Thoracic aorta (tissue), 2 donors: ENCODE results near the gene ZNF24. TPM values are rescaled to one million over a fixed set of nuclear protein-coding genes. Genes with fewer than 3 reads are reported as not detected.

Experiments
- ATAC-seq: fragments of 150-250 bp; one replicate; pipeline ENCODE4 v1.8.0; 2017; ENCODE audit warnings: low read depth; ENCODE audit not compliant: insufficient number of reproducible peaks, low FRiP score
- DNase-seq: peaks from one replicate; pipeline ENCODE4 v3.0.0-alpha.2; 2020; ENCODE audit warnings: low spot score
- H3K27ac ChIP-seq, 2 donors: fragments of 200-600 bp; sonication (generic); 1 replicate in 1 of 2; 2 replicates in 1 of 2; pipeline ENCODE4 v1.5.1; 2016; ENCODE audit warnings: mild to moderate bottlenecking in 2 of 2, moderate library complexity in 2 of 2
- H3K27me3 ChIP-seq: fragments of 200-600 bp; sonication (generic); replicated peaks from 2 replicates; pipeline ENCODE4 v1.6.0; 2016; ENCODE audit warnings: mild to moderate bottlenecking; ENCODE audit not compliant: insufficient read depth
- H3K36me3 ChIP-seq: fragments of 200-600 bp; sonication (generic); one replicate; pipeline ENCODE4 v1.5.1; 2016
- H3K4me1 ChIP-seq, 2 donors: fragments of 200-600 bp; sonication (generic); 1 replicate in 1 of 2; 2 replicates in 1 of 2; pipeline versions ENCODE4 v1.5.1 to v1.6.0; 2016; ENCODE audit warnings: low read depth in 2 of 2, mild to moderate bottlenecking in 1 of 2; ENCODE audit not compliant: control insufficient read depth in 1 of 2
- H3K4me3 ChIP-seq: fragments of 200-600 bp; sonication (generic); 2 replicates; pipeline ENCODE4 v1.5.1; 2016; ENCODE audit warnings: mild to moderate bottlenecking
- H3K9me3 ChIP-seq: fragments of 200-600 bp; sonication (generic); 2 replicates; pipeline ENCODE4 v1.5.1; 2016
- CTCF ChIP-seq: fragments of 200-600 bp; sonication (generic); IDR thresholded peaks from one replicate; pipeline ENCODE4 v1.5.1; 2019; ENCODE audit warnings: antibody characterized with exemption
- total RNA-seq, 2 donors: library from RNA; depleted of rRNA; stranded (reverse); fragments of >200 nt; gene quantifications; one replicate each; pipeline versions ENCODE4 v1.1.0 to v1.2.3, GENCODE V29; 2016

Gene ZNF24
- total RNA-seq, 2 donors from 2014 or later: 26.1 to 40.8 TPM

GRCh38 chr18:35296060-35296459 is 48.2 kb downstream of the ZNF24 start:
- Histone ChIP-seq H3K9me3 (peaks cover 6% of the 10 kb centered on the region), H3K4me3 (no peak overlapping the region), H3K36me3 (peaks cover 9% of the 10 kb centered on the region), H3K27ac (no peak overlapping the region), H3K4me1 (peaks cover 0 to 10% of the 10 kb centered on the region in 2 donors), H3K27me3 (no peaks in the 10 kb centered on the region)
- ATAC-seq: no peak
- TF ChIP-seq CTCF: no peak
- no peak for DNase-seq

- Histone ChIP-seq H3K9me3 (no peaks in the 10 kb centered on the region), H3K4me1 (peaks cover 0 to 41% of the 10 kb centered on the region in 2 donors), H3K27ac (no peak overlapping the region), H3K36me3 (no peaks in the 10 kb centered on the region), H3K4me3 (peak overlapping the region; percentile 87), H3K27me3 (no peaks in the 10 kb centered on the region)
- TF ChIP-seq CTCF: no peak
- DNase-seq (no peak), ATAC-seq (no peak)
Observed at GRCh38 chr18:35291166-35291565, 53.1 kb downstream of the ZNF24 start.

GRCh38 chr18:35290094-35290735 is 54.0 kb downstream of the ZNF24 start, which contains the start of gene ZSCAN30:
Gene ZSCAN30 (minus strand): TSS chr18:35290229. CDS start chr18:35264352, 25,877 bp downstream.
- peak; percentile 93 for ATAC-seq
- H3K4me3 ChIP-seq: peak within 1 kb of the TSS; percentile 87
- no peak for TF ChIP-seq CTCF
- H3K27ac ChIP-seq: peak within 1 kb of the TSS; percentile 58 to 76
- H3K4me1 ChIP-seq: peaks cover 0 to 41% of the 10 kb centered on the region in 2 donors
- no peaks in the 10 kb centered on the region for H3K9me3 ChIP-seq
- H3K27me3 ChIP-seq: no peaks in the 10 kb centered on the region
- peak; percentile 75 for DNase-seq
- no peaks in the 10 kb centered on the region for H3K36me3 ChIP-seq

- H3K36me3 ChIP-seq: no peaks in the 10 kb centered on the region
- H3K27me3 ChIP-seq: no peaks in the 10 kb centered on the region
- H3K4me1 ChIP-seq: peaks cover 0 to 41% of the 10 kb centered on the region in 2 donors
- H3K27ac ChIP-seq: peak overlapping the region; percentile 58 to 76
- H3K4me3 ChIP-seq: peak overlapping the region; percentile 87
- no peaks in the 10 kb centered on the region for H3K9me3 ChIP-seq
- TF ChIP-seq CTCF: no peak
- DNase-seq: no peak
- ATAC-seq: no peak
Observed at GRCh38 chr18:35289727-35290093, 54.5 kb downstream of the ZNF24 start.

GRCh38 chr18:35289293-35289692 is 54.9 kb downstream of the ZNF24 start:
- H3K27me3 ChIP-seq: no peaks in the 10 kb centered on the region
- H3K27ac ChIP-seq: peak overlapping the region; percentile 58 to 76
- no peaks in the 10 kb centered on the region for H3K36me3 ChIP-seq
- DNase-seq: no peak
- peaks cover 0 to 41% of the 10 kb centered on the region in 2 donors for H3K4me1 ChIP-seq
- H3K9me3 ChIP-seq: no peaks in the 10 kb centered on the region
- peak overlapping the region; percentile 87 for H3K4me3 ChIP-seq
- ATAC-seq: no peak
- no peak for TF ChIP-seq CTCF
